K562 (cell line): Measurements from ENCODE around the gene BEST3. TPM values are rescaled to one million over a fixed set of nuclear protein-coding genes. Genes with fewer than 3 reads are reported as not detected.

Experiments used
- ARID1B ChIP-seq: fragments of 450-650 bp; IDR thresholded peaks from 2 replicates; pipeline ENCODE4 v1.6.1; 2016; ENCODE audit warnings: antibody characterized with exemption, mild to moderate bottlenecking, inconsistent platforms
- CBX3 ChIP-seq, 2 experiments: IDR thresholded peaks; 1 replicate in 1 of 2; 2 replicates in 1 of 2; pipeline ENCODE4 v1.6.1; 2012; ENCODE audit warnings: inconsistent platforms in 2 of 2, low read length in 2 of 2, borderline replicate concordance in 1 of 2, control low read depth in 1 of 2
- CREB3 ChIP-seq: fragments of 450-650 bp; conservative IDR thresholded peaks from 2 replicates; pipeline ENCODE4 v1.6.1; 2016; ENCODE audit warnings: missing genetic modification characterization, low read depth, mild to moderate bottlenecking, missing compliant biosample characterization, moderate library complexity
- CTBP1 ChIP-seq: fragments of 450-650 bp; IDR thresholded peaks from 2 replicates; pipeline ENCODE4 v1.6.1; 2016; ENCODE audit warnings: borderline replicate concordance
- FOXK2 ChIP-seq, 2 experiments: fragments of 450-650 bp; IDR thresholded peaks in 1 of 2; conservative IDR thresholded peaks in 1 of 2; 2 replicates each; pipeline ENCODE4 v1.6.1; 2016; ENCODE audit warnings: low read depth in 2 of 2, mild to moderate bottlenecking in 1 of 2
- JUN ChIP-seq, 2 experiments: sonication (generic) in 1 of 2; formaldehyde crosslinking in 1 of 2; IDR thresholded peaks; 2 replicates each; pipeline versions ENCODE4 v1.6.1 to v1.8.0; 2012 to 2022; ENCODE audit warnings: borderline replicate concordance in 2 of 2, mild to moderate bottlenecking in 2 of 2, improper control_type of control experiment in 1 of 2, low read depth in 1 of 2, low read length in 1 of 2, missing genetic modification reagents in 1 of 2
- KDM4B ChIP-seq, 2 experiments: fragments of 450-650 bp in 1 of 2; sonication (generic) in 1 of 2; IDR thresholded peaks; 2 replicates each; pipeline ENCODE4 v1.6.1; 2016 to 2017; ENCODE audit warnings: borderline replicate concordance in 2 of 2, antibody characterized with exemption in 1 of 2, low read depth in 1 of 2, mild to moderate bottlenecking in 1 of 2
- KLF10 ChIP-seq: fragments of 250-450 bp; sonication (Bioruptor Pico); IDR thresholded peaks from 2 replicates; pipeline ENCODE4 v1.6.1; 2021; ENCODE audit warnings: matching md5 sums
- MTA3 ChIP-seq: fragments of 450-650 bp; formaldehyde crosslinking; IDR thresholded peaks from 2 replicates; pipeline ENCODE4 v1.6.1; 2017; ENCODE audit warnings: mild to moderate bottlenecking, borderline replicate concordance
- MYNN ChIP-seq, 2 experiments: sonication (generic); formaldehyde crosslinking in 1 of 2; IDR thresholded peaks; 2 replicates each; pipeline versions ENCODE4 v1.5.0 to v1.6.1; 2016 to 2020; ENCODE audit warnings: antibody characterized with exemption in 1 of 2, missing genetic modification reagents in 1 of 2
- NONO ChIP-seq, 2 experiments: fragments of 200-400 bp in 1 of 2; fragments of 450-650 bp in 1 of 2; formaldehyde crosslinking in 1 of 2; IDR thresholded peaks; 2 replicates each; pipeline ENCODE4 v1.6.1; 2017; ENCODE audit warnings: low read depth in 2 of 2, mild to moderate bottlenecking in 2 of 2, moderate library complexity in 2 of 2, low read length in 1 of 2
- SREBF1 ChIP-seq: fragments of 150-350 bp; IDR thresholded peaks from 2 replicates; pipeline ENCODE4 v1.6.1; 2014; ENCODE audit warnings: antibody characterized with exemption, low read depth, low read length, borderline replicate concordance
- SREBF2 ChIP-seq: sonication (generic); formaldehyde crosslinking; IDR thresholded peaks from 2 replicates; pipeline ENCODE4 v1.4.0; 2020; ENCODE audit warnings: mild to moderate bottlenecking, missing genetic modification reagents
- TBP ChIP-seq: optimal IDR thresholded peaks from 2 replicates; pipeline ENCODE3; 2011; ENCODE audit warnings: low read depth, low read length, improper control_type of control experiment
- ZNF263 ChIP-seq: sonication (generic); formaldehyde crosslinking; IDR thresholded peaks from 2 replicates; pipeline ENCODE4 v1.8.0; 2022; ENCODE audit warnings: mild to moderate bottlenecking, missing genetic modification reagents, borderline replicate concordance
- polyA plus RNA-seq, 8 experiments: library from polyadenylated mRNA; depleted of rRNA in 4 of 8; stranded (reverse) in 5 of 8; unstranded in 3 of 8; fragments of >200 nt; fragmentation: Nextera tagmentation in 2 of 8; fragmentation: Illumina TruSeq in 1 of 8; extraction: Ambion mirVana in 2 of 8; extraction: Trizol in 1 of 8; gene quantifications; 2 replicates each; pipeline versions ENCODE4 v1.2.1 to v1.2.3, GENCODE V29; 2011 to 2014; ENCODE audit warnings: inconsistent platforms in 1 of 8, missing spikeins in 1 of 8
- total RNA-seq, 7 experiments: library from RNA; depleted of rRNA in 6 of 7; stranded (reverse); fragments of >200 nt in 6 of 7; fragmentation: Illumina TruSeq in 2 of 7; extraction: Trizol in 2 of 7; gene quantifications; 2 replicates each; pipeline versions ENCODE4 v1.2.1 to v1.2.3, GENCODE V29; 2011 to 2021; ENCODE audit warnings: low replicate concordance in 1 of 7
- TF ChIP-seq, protein P1 (sequence below): fragments of 200-600 bp; sonication (generic); IDR thresholded peaks from one replicate; pipeline ENCODE4 v1.6.1; 2012; ENCODE audit warnings: mild to moderate bottlenecking, low read depth, low read length, inconsistent platforms

The BEST3 gene
- total and polyA plus RNA-seq, 9 of the 15 experiments (the other 6 are each of a cell fraction or from before 2014, with no cell fraction given), result 0.15 TPM; not detected in 8

DNA sequence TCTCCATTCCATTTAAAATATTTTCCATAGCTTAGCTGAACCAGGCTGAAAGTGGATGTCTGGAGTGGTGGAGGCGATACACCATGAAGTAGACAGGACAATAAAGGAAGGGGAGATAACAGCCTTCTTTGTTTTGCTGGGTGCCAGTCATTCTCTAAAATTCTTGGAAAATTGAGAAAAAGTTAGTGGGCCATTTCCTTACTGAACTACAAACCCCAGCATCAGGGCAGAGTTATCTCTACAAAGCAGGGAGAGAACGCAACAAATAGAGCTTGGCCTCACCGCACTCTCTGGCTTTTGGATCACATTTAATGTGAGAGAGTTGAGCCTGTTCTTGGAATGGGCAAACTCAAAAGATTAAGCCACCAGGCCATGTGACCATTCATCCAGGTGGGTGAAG, 47.2 kb downstream of the BEST3 start (continued):
- TF ChIP-seq FOXK2 (conservative IDR thresholded peaks at IDR 0.05 in 1 of 2, IDR thresholded peaks at IDR 0.05 in 1 of 2; ENCODE audit: low read depth in 2 of 2), result no peak
- no peak for TF ChIP-seq MTA3
- TF ChIP-seq, protein P1, sequence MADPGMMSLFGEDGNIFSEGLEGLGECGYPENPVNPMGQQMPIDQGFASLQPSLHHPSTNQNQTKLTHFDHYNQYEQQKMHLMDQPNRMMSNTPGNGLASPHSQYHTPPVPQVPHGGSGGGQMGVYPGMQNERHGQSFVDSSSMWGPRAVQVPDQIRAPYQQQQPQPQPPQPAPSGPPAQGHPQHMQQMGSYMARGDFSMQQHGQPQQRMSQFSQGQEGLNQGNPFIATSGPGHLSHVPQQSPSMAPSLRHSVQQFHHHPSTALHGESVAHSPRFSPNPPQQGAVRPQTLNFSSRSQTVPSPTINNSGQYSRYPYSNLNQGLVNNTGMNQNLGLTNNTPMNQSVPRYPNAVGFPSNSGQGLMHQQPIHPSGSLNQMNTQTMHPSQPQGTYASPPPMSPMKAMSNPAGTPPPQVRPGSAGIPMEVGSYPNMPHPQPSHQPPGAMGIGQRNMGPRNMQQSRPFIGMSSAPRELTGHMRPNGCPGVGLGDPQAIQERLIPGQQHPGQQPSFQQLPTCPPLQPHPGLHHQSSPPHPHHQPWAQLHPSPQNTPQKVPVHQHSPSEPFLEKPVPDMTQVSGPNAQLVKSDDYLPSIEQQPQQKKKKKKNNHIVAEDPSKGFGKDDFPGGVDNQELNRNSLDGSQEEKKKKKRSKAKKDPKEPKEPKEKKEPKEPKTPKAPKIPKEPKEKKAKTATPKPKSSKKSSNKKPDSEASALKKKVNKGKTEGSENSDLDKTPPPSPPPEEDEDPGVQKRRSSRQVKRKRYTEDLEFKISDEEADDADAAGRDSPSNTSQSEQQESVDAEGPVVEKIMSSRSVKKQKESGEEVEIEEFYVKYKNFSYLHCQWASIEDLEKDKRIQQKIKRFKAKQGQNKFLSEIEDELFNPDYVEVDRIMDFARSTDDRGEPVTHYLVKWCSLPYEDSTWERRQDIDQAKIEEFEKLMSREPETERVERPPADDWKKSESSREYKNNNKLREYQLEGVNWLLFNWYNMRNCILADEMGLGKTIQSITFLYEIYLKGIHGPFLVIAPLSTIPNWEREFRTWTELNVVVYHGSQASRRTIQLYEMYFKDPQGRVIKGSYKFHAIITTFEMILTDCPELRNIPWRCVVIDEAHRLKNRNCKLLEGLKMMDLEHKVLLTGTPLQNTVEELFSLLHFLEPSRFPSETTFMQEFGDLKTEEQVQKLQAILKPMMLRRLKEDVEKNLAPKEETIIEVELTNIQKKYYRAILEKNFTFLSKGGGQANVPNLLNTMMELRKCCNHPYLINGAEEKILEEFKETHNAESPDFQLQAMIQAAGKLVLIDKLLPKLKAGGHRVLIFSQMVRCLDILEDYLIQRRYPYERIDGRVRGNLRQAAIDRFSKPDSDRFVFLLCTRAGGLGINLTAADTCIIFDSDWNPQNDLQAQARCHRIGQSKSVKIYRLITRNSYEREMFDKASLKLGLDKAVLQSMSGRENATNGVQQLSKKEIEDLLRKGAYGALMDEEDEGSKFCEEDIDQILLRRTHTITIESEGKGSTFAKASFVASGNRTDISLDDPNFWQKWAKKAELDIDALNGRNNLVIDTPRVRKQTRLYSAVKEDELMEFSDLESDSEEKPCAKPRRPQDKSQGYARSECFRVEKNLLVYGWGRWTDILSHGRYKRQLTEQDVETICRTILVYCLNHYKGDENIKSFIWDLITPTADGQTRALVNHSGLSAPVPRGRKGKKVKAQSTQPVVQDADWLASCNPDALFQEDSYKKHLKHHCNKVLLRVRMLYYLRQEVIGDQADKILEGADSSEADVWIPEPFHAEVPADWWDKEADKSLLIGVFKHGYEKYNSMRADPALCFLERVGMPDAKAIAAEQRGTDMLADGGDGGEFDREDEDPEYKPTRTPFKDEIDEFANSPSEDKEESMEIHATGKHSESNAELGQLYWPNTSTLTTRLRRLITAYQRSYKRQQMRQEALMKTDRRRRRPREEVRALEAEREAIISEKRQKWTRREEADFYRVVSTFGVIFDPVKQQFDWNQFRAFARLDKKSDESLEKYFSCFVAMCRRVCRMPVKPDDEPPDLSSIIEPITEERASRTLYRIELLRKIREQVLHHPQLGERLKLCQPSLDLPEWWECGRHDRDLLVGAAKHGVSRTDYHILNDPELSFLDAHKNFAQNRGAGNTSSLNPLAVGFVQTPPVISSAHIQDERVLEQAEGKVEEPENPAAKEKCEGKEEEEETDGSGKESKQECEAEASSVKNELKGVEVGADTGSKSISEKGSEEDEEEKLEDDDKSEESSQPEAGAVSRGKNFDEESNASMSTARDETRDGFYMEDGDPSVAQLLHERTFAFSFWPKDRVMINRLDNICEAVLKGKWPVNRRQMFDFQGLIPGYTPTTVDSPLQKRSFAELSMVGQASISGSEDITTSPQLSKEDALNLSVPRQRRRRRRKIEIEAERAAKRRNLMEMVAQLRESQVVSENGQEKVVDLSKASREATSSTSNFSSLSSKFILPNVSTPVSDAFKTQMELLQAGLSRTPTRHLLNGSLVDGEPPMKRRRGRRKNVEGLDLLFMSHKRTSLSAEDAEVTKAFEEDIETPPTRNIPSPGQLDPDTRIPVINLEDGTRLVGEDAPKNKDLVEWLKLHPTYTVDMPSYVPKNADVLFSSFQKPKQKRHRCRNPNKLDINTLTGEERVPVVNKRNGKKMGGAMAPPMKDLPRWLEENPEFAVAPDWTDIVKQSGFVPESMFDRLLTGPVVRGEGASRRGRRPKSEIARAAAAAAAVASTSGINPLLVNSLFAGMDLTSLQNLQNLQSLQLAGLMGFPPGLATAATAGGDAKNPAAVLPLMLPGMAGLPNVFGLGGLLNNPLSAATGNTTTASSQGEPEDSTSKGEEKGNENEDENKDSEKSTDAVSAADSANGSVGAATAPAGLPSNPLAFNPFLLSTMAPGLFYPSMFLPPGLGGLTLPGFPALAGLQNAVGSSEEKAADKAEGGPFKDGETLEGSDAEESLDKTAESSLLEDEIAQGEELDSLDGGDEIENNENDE, result no peak
- TF ChIP-seq ARID1B, result peak; percentile 82; the same call in 1 of the 2 replicates
- no peak for TF ChIP-seq SREBF1
- TF ChIP-seq ZNF263, result no peak
- TF ChIP-seq TBP, result no peak
- no peak for TF ChIP-seq NONO (IDR thresholded peaks at IDR 0.05; ENCODE audit: low read depth in 2 of 2, low read length in 1 of 2)
- no peak for TF ChIP-seq SREBF2
- no peak for TF ChIP-seq KLF10 (CRISPR knock-in tag)
- TF ChIP-seq CTBP1, result peak; percentile 18; the same call in 1 of the 2 replicates
- TF ChIP-seq KDM4B (IDR thresholded peaks at IDR 0.05; ENCODE audit: borderline replicate concordance in 2 of 2, low read depth in 1 of 2), result no peak
- no peak for TF ChIP-seq MYNN (IDR thresholded peaks at IDR 0.05)
- no peak for TF ChIP-seq MYNN (CRISPR knock-in tag; IDR thresholded peaks at IDR 0.05)
- no peak for TF ChIP-seq JUN (IDR thresholded peaks at IDR 0.05; ENCODE audit: borderline replicate concordance, low read depth, low read length)
- no peak for TF ChIP-seq JUN (CRISPR knock-in tag; IDR thresholded peaks at IDR 0.05; ENCODE audit: borderline replicate concordance)
- TF ChIP-seq CREB3 (tag), result no peak
- TF ChIP-seq CBX3 (IDR thresholded peaks at IDR 0.05; ENCODE audit: borderline replicate concordance in 1 of 2, low read length in 2 of 2), result no peak
